ENCODE measurements around the gene MGST2.

Gene MGST2

GRCh38 chr4:139643042-139643895 lies 22.4 kb upstream of the MGST2 start:
- no peak for DNase-seq (ENCODE audit: low spot score)

- DNase-seq (ENCODE audit: low spot score), result no peak
These were observed 20.2 kb upstream of the MGST2 start for GRCh38 chr4:139645458-139645857.

GRCh38 chr4:139647184-139647583 lies 18.4 kb upstream of the MGST2 start:
- no peak for DNase-seq (ENCODE audit: low spot score)

GRCh38 chr4:139647952-139648351 lies 17.7 kb upstream of the MGST2 start:
- no peak for DNase-seq (ENCODE audit: low spot score)

- peak; percentile 79 for DNase-seq (ENCODE audit: low spot score)
These were observed 14.1 kb upstream of the MGST2 start for GRCh38 chr4:139651282-139652194.

GRCh38 chr4:139654516-139654915 lies 11.1 kb upstream of the MGST2 start:
- no peak for DNase-seq (ENCODE audit: low spot score)

- DNase-seq (ENCODE audit: low spot score), result peak; percentile 69
These were observed 10.5 kb upstream of the MGST2 start for GRCh38 chr4:139655116-139655515.

- DNase-seq (ENCODE audit: low spot score), result peak; percentile 79
These were observed 8.8 kb upstream of the MGST2 start for GRCh38 chr4:139656614-139657486.

GRCh38 chr4:139658185-139658584 lies 7.4 kb upstream of the MGST2 start:
- no peak for DNase-seq (ENCODE audit: low spot score)

- DNase-seq (ENCODE audit: low spot score), result no peak
These were observed 6.8 kb upstream of the MGST2 start for GRCh38 chr4:139658586-139659382.

- DNase-seq (ENCODE audit: low spot score), result no peak
These were observed 5.7 kb upstream of the MGST2 start for GRCh38 chr4:139659735-139660424.

- no peak for DNase-seq (ENCODE audit: low spot score)
These were observed 5.0 kb upstream of the MGST2 start for GRCh38 chr4:139660568-139661043.

- no peak for DNase-seq (ENCODE audit: low spot score)
These were observed 2.0 kb upstream of the MGST2 start for GRCh38 chr4:139663561-139664138.

GRCh38 chr4:139664442-139664841 lies 1.2 kb upstream of the MGST2 start:
- DNase-seq (ENCODE audit: low spot score), result no peak

- DNase-seq (ENCODE audit: low spot score), result no peak
These were observed 435 bp upstream of the MGST2 start for GRCh38 chr4:139665079-139665689.

- DNase-seq (ENCODE audit: low spot score), result no peak
These were observed 1.2 kb downstream of the MGST2 start for GRCh38 chr4:139666735-139667281.

- DNase-seq (ENCODE audit: low spot score), result no peak
These were observed 2.4 kb downstream of the MGST2 start for GRCh38 chr4:139668036-139668435.

GRCh38 chr4:139668658-139669201 lies 3.1 kb downstream of the MGST2 start:
- no peak for DNase-seq (ENCODE audit: low spot score)

- DNase-seq (ENCODE audit: low spot score), result no peak
These were observed 3.7 kb downstream of the MGST2 start for GRCh38 chr4:139669335-139669734.

All from NAMALWA (cell line).